Mesangial cell (primary cell): ENCODE data around the gene ITPR2. TPM values are rescaled to one million over a fixed set of nuclear protein-coding genes. Genes with fewer than 3 reads are reported as not detected.

Experiments used
- total RNA-seq: library from RNA; depleted of rRNA; stranded (reverse); fragments of >200 nt; gene quantifications from 2 replicates; pipeline ENCODE4 v1.2.3, GENCODE V29; 2015

ITPR2 gene
- 9.1 and 11.9 TPM in 2 replicates for total RNA-seq

DNA sequence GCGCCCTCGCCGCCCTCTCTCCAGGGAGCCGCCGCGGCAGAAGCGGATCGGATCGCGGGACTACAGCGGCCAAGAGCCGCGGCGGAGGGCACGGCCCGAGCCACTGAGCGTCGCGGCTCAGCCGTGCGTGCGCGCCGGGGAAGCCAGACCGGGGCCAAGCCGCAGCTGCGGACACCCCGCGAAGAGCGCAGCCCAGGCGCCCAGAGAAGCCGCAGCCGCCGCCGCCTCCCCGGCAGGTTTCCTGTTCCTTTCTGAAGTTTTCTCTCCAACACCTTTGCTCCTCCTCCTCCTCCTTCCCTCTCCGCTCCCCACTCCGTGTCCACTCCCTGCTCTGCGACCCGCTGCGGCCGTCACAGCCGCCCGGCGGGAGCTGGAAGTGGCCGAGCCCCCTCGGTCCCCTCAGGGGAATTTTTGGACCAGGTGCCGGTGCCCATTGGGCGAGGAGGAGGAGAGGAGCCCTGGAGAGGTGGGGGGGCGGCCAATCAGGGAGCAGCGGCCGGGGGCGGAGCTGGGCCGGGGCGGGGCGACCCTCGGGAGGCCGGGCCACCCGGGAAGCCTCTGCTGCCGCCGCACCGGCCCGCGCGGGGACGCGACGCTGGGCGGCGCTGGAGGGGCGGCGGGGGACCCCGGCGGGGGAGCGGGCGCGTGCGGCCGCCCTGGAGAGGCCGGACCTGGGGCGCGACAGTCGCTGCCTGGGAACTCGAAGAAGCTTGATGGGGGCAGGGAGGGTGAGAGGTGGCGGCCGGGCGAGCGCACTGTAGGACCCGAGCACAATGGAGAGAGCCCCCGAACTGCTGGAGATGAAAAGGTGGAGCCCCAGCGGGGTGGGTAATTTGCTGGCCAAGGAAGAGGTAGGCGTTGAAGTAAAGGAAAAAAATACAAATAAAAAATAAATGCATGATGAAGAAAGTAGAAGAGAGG lies at the start of gene ITPR2:
Gene ITPR2, minus strand, starts transcription at position 373 of the 921 bp plus-strand sequence. CDS start 413 bp downstream, outside the sequence.

Other genes starting within 250 kb of the ITPR2 start
- gene INTS13, start 104.8 kb upstream of the ITPR2 start, total RNA-seq = 11.8 and 22.7 TPM in 2 replicates
- gene FGFR1OP2, start 105.3 kb upstream of the ITPR2 start, total RNA-seq = 15.3 and 20.9 TPM in 2 replicates
- 63.4 and 75.9 TPM in 2 replicates for gene TM7SF3, start 181.2 kb upstream of the ITPR2 start, total RNA-seq
- gene MED21, start 189.4 kb upstream of the ITPR2 start, total RNA-seq = 20.9 and 27.7 TPM in 2 replicates
- gene C12orf71, start 249.4 kb upstream of the ITPR2 start, total RNA-seq = not detected in 2 replicates